Activated naive CD4-positive, alpha-beta T cell treated with anti-CD3 and anti-CD28 coated beads, Interleukin-2, amount 10 ng/mL, durations not matched to agents 7 days and 5 days (primary cell): Measurements from ENCODE around the gene UBTD2.

Source experiments
- CTCF ChIA-PET: fragments of 350-600 bp; sonication (Branson Sonifier 250); formaldehyde crosslinking; loops from one replicate; lab custom pipeline; 2021; ENCODE audit warnings: antibody characterized with exemption; lab: Charles Lee
- DNase-seq: peaks from one replicate; pipeline ENCODE4 v3.0.0-alpha.2; 2020
- H3K27ac Mint-ChIP-seq: one replicate; pipeline ENCODE4 v1.8.0; 2021; ENCODE audit warnings: mild to moderate bottlenecking, moderate library complexity, mixed read lengths
- H3K27me3 Mint-ChIP-seq: one replicate; pipeline ENCODE4 v1.8.0; 2021; ENCODE audit warnings: mild to moderate bottlenecking, mixed read lengths
- H3K36me3 Mint-ChIP-seq: one replicate; pipeline ENCODE4 v1.8.0; 2021; ENCODE audit warnings: mixed read lengths
- H3K4me1 Mint-ChIP-seq: one replicate; pipeline ENCODE4 v1.8.0; 2021; ENCODE audit warnings: mixed read lengths
- H3K4me3 Mint-ChIP-seq: one replicate; pipeline ENCODE4 v1.8.0; 2021; ENCODE audit warnings: mild to moderate bottlenecking, moderate library complexity, mixed read lengths
- H3K9me3 Mint-ChIP-seq: one replicate; pipeline ENCODE4 v1.8.0; 2021; ENCODE audit warnings: mixed read lengths

UBTD2 gene

DNA sequence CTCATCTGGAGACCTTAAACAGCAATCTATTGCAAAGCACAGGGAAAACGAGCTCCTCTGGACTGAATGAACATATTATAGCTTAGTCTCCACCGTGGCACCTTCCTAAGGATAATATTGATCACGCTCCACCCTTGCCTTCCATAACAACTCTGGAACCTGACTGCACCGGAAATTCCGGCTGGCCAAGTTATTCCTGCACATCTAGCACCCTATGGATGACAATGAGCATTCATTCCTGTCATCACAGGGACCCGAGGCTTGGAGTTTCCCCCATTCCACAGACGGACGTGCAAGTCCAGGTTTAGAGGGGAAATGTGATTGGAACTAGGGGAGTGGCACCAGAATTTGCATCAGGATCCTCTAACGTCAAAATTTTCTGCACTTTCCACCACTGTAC, 123.1 kb downstream of the UBTD2 start:
- Mint-ChIP-seq H3K4me3 (no peak overlapping the region), H3K9me3 (no peaks in the 10 kb centered on the region), H3K36me3 (peaks cover 50% of the 10 kb centered on the region), H3K27me3 (no peaks in the 10 kb centered on the region), H3K27ac (peak overlapping the region; percentile 73), H3K4me1 (peaks cover 54% of the 10 kb centered on the region)
- no peak for DNase-seq
- CTCF ChIA-PET = no interaction called here
